Measurements from ENCODE around the gene MAGEB6B. TPM values are rescaled to one million over a fixed set of nuclear protein-coding genes. Genes with fewer than 3 reads are reported as not detected.

Gene MAGEB6B
- not detected for polyA plus RNA-seq (2012; ENCODE audit: insufficient read length, low read depth)

- TF ChIP-seq SIN3A (IDR thresholded peaks at IDR 0.05; ENCODE audit: borderline replicate concordance, insufficient read depth, low read length): no peak
- TF ChIP-seq FOXP2 (optimal IDR thresholded peaks at IDR 0.05; ENCODE audit: borderline replicate concordance, extremely low read depth, extremely low read length, insufficient read depth): no peak
- no peak for TF ChIP-seq POLR2AphosphoS5 (IDR thresholded peaks at IDR 0.05; ENCODE audit: low read depth, low read length)
- TF ChIP-seq, protein P1, sequence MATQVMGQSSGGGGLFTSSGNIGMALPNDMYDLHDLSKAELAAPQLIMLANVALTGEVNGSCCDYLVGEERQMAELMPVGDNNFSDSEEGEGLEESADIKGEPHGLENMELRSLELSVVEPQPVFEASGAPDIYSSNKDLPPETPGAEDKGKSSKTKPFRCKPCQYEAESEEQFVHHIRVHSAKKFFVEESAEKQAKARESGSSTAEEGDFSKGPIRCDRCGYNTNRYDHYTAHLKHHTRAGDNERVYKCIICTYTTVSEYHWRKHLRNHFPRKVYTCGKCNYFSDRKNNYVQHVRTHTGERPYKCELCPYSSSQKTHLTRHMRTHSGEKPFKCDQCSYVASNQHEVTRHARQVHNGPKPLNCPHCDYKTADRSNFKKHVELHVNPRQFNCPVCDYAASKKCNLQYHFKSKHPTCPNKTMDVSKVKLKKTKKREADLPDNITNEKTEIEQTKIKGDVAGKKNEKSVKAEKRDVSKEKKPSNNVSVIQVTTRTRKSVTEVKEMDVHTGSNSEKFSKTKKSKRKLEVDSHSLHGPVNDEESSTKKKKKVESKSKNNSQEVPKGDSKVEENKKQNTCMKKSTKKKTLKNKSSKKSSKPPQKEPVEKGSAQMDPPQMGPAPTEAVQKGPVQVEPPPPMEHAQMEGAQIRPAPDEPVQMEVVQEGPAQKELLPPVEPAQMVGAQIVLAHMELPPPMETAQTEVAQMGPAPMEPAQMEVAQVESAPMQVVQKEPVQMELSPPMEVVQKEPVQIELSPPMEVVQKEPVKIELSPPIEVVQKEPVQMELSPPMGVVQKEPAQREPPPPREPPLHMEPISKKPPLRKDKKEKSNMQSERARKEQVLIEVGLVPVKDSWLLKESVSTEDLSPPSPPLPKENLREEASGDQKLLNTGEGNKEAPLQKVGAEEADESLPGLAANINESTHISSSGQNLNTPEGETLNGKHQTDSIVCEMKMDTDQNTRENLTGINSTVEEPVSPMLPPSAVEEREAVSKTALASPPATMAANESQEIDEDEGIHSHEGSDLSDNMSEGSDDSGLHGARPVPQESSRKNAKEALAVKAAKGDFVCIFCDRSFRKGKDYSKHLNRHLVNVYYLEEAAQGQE (IDR thresholded peaks at IDR 0.05; ENCODE audit: insufficient read depth in 1 of 2, low read depth in 2 of 2, low read length in 2 of 2): no peak
- TF ChIP-seq TAF1 (IDR thresholded peaks at IDR 0.05; ENCODE audit: borderline replicate concordance, insufficient read depth, low read length): no peak
Observed at GRCh38 chrX:26160301-26160700, at the start of gene MAGEB6B. Gene MAGEB6B, plus strand, starts transcription at chrX:26160601. Its CDS starts 0 bp downstream, at chrX:26160601.

- no peak for TF ChIP-seq TAF1 (IDR thresholded peaks at IDR 0.05; ENCODE audit: borderline replicate concordance, insufficient read depth, low read length)
- TF ChIP-seq FOXP2 (optimal IDR thresholded peaks at IDR 0.05; ENCODE audit: borderline replicate concordance, extremely low read depth, extremely low read length, insufficient read depth): no peak
- TF ChIP-seq POLR2AphosphoS5 (IDR thresholded peaks at IDR 0.05; ENCODE audit: low read depth, low read length): no peak
- TF ChIP-seq SIN3A (IDR thresholded peaks at IDR 0.05; ENCODE audit: borderline replicate concordance, insufficient read depth, low read length): no peak
- TF ChIP-seq, protein P1 (IDR thresholded peaks at IDR 0.05; ENCODE audit: insufficient read depth in 1 of 2, low read depth in 2 of 2, low read length in 2 of 2): no peak
Observed at GRCh38 chrX:26138274-26138673, 22.1 kb upstream of the MAGEB6B start, which contains the start of gene MAGEB18. Gene MAGEB18, plus strand, starts transcription at chrX:26138343. Its CDS starts 643 bp downstream, at chrX:26138986.

GRCh38 chrX:26146024-26146423 lies 14.4 kb upstream of the MAGEB6B start:
- TF ChIP-seq FOXP2 (optimal IDR thresholded peaks at IDR 0.05; ENCODE audit: borderline replicate concordance, extremely low read depth, extremely low read length, insufficient read depth) (no peak), SIN3A (IDR thresholded peaks at IDR 0.05; ENCODE audit: borderline replicate concordance, insufficient read depth, low read length) (no peak), TAF1 (IDR thresholded peaks at IDR 0.05; ENCODE audit: borderline replicate concordance, insufficient read depth, low read length) (no peak), POLR2AphosphoS5 (IDR thresholded peaks at IDR 0.05; ENCODE audit: low read depth, low read length) (no peak)
- TF ChIP-seq, protein P1 (IDR thresholded peaks at IDR 0.05; ENCODE audit: insufficient read depth in 1 of 2, low read depth in 2 of 2, low read length in 2 of 2): no peak

GRCh38 chrX:26192204-26192603 lies 31.8 kb downstream of the MAGEB6B start, which contains the start of gene MAGEB6:
Gene MAGEB6, plus strand, starts transcription at chrX:26192440. Its CDS starts 1,407 bp downstream, at chrX:26193847.
- TF ChIP-seq TAF1 (IDR thresholded peaks at IDR 0.05; ENCODE audit: borderline replicate concordance, insufficient read depth, low read length): no peak
- TF ChIP-seq POLR2AphosphoS5 (IDR thresholded peaks at IDR 0.05; ENCODE audit: low read depth, low read length): no peak
- TF ChIP-seq FOXP2 (optimal IDR thresholded peaks at IDR 0.05; ENCODE audit: borderline replicate concordance, extremely low read depth, extremely low read length, insufficient read depth): no peak
- no peak for TF ChIP-seq SIN3A (IDR thresholded peaks at IDR 0.05; ENCODE audit: borderline replicate concordance, insufficient read depth, low read length)
- TF ChIP-seq, protein P1 (IDR thresholded peaks at IDR 0.05; ENCODE audit: insufficient read depth in 1 of 2, low read depth in 2 of 2, low read length in 2 of 2): no peak
